Measurements from ENCODE around the gene MTHFSD. TPM values are rescaled to one million over a fixed set of nuclear protein-coding genes. Genes with fewer than 3 reads are reported as not detected.

MTHFSD gene
- polyA plus RNA-seq, 4 donors: 7.6 to 22.2 (median 14.5) TPM

DNA sequence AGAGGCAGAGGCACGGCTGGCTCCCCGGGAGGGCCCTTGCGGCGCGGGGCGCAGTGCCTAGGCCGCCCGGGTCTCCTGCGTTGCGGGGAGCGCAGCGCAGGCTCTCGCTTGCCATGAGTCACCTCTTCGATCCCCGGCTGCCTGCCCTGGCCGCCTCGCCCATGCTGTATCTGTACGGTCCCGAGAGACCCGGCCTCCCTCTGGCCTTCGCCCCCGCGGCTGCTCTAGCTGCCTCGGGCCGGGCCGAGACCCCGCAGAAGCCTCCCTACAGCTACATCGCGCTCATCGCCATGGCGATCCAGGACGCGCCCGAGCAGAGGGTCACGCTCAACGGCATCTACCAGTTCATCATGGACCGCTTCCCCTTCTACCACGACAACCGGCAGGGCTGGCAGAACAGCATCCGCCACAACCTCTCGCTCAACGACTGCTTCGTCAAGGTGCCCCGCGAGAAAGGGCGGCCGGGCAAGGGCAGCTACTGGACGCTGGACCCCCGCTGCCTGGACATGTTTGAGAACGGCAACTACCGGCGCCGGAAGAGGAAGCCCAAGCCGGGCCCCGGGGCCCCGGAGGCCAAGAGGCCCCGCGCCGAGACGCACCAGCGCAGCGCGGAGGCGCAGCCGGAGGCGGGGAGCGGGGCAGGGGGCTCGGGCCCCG, 23.7 kb upstream of the MTHFSD start:
- H3K27me3 ChIP-seq (ENCODE audit: control insufficient read depth in 3 of 3, insufficient read depth in 3 of 3, low read length in 3 of 3): peaks cover 8 to 79% (median 11%) of the 10 kb centered on the region in 3 donors
- no peaks in the 10 kb centered on the region for H3K36me3 ChIP-seq (ENCODE audit: control insufficient read depth in 3 of 3, insufficient read depth in 2 of 3, low read depth in 1 of 3, low read length in 3 of 3)
- peak overlapping the region in 2 of 3 donors; percentile 25 to 39 for H3K4me3 ChIP-seq (ENCODE audit: low read depth in 1 of 3, low read length in 3 of 3)
- no peaks in the 10 kb centered on the region for H3K9me3 ChIP-seq (ENCODE audit: control insufficient read depth in 2 of 2, insufficient read depth in 1 of 2, low read depth in 1 of 2, low read length in 1 of 2)
- WGBS, 3 donors: 6 to 14% (median 7%) methylated on average over 52 to 69 of the region's 69 CpGs
- DNase-seq (peak in 1 of 2 donors; percentile 31), FAIRE-seq (no peak)
- H3K27ac ChIP-seq (ENCODE audit: low read depth in 1 of 3, low read length in 2 of 3): peak overlapping the region; percentile 3 to 87 (median 38)
- H3K4me1 ChIP-seq (ENCODE audit: control insufficient read depth in 3 of 3, insufficient read depth in 2 of 3, low read depth in 1 of 3, low read length in 2 of 3): peaks cover 0 to 8% (median 0%) of the 10 kb centered on the region in 3 donors

DNA sequence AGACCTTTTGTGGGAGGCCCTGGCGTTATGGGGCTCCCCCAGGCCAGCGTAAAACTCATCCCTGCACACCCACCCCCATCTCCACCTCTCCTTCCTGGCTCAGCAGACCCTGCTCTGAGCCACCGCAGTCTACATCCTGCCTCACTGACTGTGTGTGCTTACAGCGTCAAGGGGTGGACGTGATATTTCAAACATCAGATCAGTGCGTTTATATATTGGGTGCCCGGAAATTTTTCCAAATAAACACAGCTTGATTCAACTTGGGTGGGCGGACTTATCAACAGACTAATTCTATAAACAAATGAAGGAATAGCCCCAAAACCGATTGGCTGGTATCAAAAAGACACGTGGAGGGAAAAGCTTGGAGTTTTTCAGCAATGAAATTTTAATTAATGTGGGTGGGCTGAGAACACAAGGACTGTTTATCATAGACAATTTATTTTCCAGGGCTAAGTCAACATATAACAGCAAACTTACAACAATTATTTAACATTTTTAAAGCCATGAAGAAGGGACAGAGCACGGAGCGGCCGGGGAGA, 23.1 kb upstream of the MTHFSD start, which contains the start of gene FOXL1:
Gene FOXL1, plus strand, starts transcription at position 489 of the 539 bp plus-strand sequence. CDS start 175 bp downstream, outside the sequence.
- 14 to 45% (median 40%) methylated on average over 13 of the region's 13 CpGs for WGBS, 3 donors
- H3K27ac ChIP-seq (ENCODE audit: low read depth in 1 of 3, low read length in 2 of 3): peak within 1 kb of the TSS; percentile 3 to 87 (median 69)
- FAIRE-seq: no peak

DNA sequence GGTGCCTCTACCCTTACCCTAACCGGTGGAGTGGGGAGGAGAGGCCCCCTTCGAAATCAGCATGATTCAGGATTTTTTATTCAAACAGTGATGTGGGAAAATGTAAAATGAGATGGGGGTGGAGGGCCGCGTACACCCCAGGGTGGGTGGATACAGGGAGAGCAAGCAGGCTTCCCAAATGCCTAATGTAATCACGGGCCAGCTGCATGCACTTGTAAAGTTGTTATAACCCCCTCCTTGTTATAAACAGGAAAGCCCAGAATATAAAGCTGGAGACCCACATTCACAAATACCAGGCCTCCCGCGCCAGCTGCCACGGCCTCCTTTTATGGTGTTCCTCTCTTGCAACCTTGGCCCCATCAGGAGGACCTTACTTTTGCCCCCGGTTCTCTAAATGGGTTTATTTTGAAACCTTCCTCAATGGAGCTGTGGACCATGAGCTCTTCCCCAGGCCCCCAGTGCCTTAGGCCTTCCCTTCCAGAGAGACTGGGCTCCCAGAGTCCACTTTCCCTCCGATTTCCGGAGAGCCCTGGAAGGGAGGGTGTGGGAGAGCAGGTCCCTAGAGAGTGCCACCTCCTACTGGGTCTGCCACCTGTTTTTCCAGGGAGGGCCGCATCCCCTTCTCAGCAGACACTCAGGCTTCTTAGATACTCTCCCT, 22.4 kb upstream of the MTHFSD start:
- DNase-seq (peak in 1 of 2 donors; percentile 46), FAIRE-seq (no peak)
- Histone ChIP-seq H3K36me3 (ENCODE audit: control insufficient read depth in 3 of 3, insufficient read depth in 2 of 3, low read depth in 1 of 3, low read length in 3 of 3) (no peaks in the 10 kb centered on the region), H3K4me3 (ENCODE audit: low read depth in 1 of 3, low read length in 3 of 3) (no peak overlapping the region), H3K9me3 (ENCODE audit: control insufficient read depth in 2 of 2, insufficient read depth in 1 of 2, low read depth in 1 of 2, low read length in 1 of 2) (no peaks in the 10 kb centered on the region), H3K4me1 (ENCODE audit: control insufficient read depth in 3 of 3, insufficient read depth in 2 of 3, low read depth in 1 of 3, low read length in 2 of 3) (peaks cover 0 to 8% (median 0%) of the 10 kb centered on the region in 3 donors), H3K27me3 (ENCODE audit: control insufficient read depth in 3 of 3, insufficient read depth in 3 of 3, low read length in 3 of 3) (peaks cover 11 to 86% (median 16%) of the 10 kb centered on the region in 3 donors), H3K27ac (ENCODE audit: low read depth in 1 of 3, low read length in 2 of 3) (peak overlapping the region in 2 of 3 donors; percentile 69 to 78)
- 22 to 41% (median 28%) methylated on average over 12 of the region's 12 CpGs for WGBS, 3 donors

More for the DNA sequence above, 23.1 kb upstream of the MTHFSD start, which contains the start of gene FOXL1:
- H3K36me3 ChIP-seq (ENCODE audit: control insufficient read depth in 3 of 3, insufficient read depth in 2 of 3, low read depth in 1 of 3, low read length in 3 of 3): no peaks in the 10 kb centered on the region
- H3K9me3 ChIP-seq (ENCODE audit: control insufficient read depth in 2 of 2, insufficient read depth in 1 of 2, low read depth in 1 of 2, low read length in 1 of 2): no peaks in the 10 kb centered on the region
- H3K27me3 ChIP-seq (ENCODE audit: control insufficient read depth in 3 of 3, insufficient read depth in 3 of 3, low read length in 3 of 3): peaks cover 8 to 81% (median 13%) of the 10 kb centered on the region in 3 donors
- DNase-seq: peak in 1 of 2 donors; percentile 47
- H3K4me3 ChIP-seq (ENCODE audit: low read depth in 1 of 3, low read length in 3 of 3): peak within 1 kb of the TSS in 2 of 3 donors; percentile 25 to 45
- H3K4me1 ChIP-seq (ENCODE audit: control insufficient read depth in 3 of 3, insufficient read depth in 2 of 3, low read depth in 1 of 3, low read length in 2 of 3): peaks cover 0 to 8% (median 0%) of the 10 kb centered on the region in 3 donors

GRCh38 chr16:86576591-86577313, 21.7 kb upstream of the MTHFSD start:
- Histone ChIP-seq H3K9me3 (ENCODE audit: control insufficient read depth in 2 of 2, insufficient read depth in 1 of 2, low read depth in 1 of 2, low read length in 1 of 2) (no peaks in the 10 kb centered on the region), H3K27me3 (ENCODE audit: control insufficient read depth in 3 of 3, insufficient read depth in 3 of 3, low read length in 3 of 3) (peaks cover 14 to 93% (median 23%) of the 10 kb centered on the region in 3 donors), H3K36me3 (ENCODE audit: control insufficient read depth in 3 of 3, insufficient read depth in 2 of 3, low read depth in 1 of 3, low read length in 3 of 3) (no peaks in the 10 kb centered on the region), H3K27ac (ENCODE audit: low read depth in 1 of 3, low read length in 2 of 3) (peak overlapping the region in 2 of 3 donors; percentile 16 to 70), H3K4me3 (ENCODE audit: low read depth in 1 of 3, low read length in 3 of 3) (peak overlapping the region in 2 of 3 donors; percentile 38 to 41), H3K4me1 (ENCODE audit: control insufficient read depth in 3 of 3, insufficient read depth in 2 of 3, low read depth in 1 of 3, low read length in 2 of 3) (peaks cover 0 to 8% (median 0%) of the 10 kb centered on the region in 3 donors)
- WGBS, 3 donors: 7 to 13% (median 7%) methylated on average over 32 to 33 of the region's 33 CpGs
- no peak for FAIRE-seq
- DNase-seq: peak in 1 of 2 donors; percentile 19

DNA sequence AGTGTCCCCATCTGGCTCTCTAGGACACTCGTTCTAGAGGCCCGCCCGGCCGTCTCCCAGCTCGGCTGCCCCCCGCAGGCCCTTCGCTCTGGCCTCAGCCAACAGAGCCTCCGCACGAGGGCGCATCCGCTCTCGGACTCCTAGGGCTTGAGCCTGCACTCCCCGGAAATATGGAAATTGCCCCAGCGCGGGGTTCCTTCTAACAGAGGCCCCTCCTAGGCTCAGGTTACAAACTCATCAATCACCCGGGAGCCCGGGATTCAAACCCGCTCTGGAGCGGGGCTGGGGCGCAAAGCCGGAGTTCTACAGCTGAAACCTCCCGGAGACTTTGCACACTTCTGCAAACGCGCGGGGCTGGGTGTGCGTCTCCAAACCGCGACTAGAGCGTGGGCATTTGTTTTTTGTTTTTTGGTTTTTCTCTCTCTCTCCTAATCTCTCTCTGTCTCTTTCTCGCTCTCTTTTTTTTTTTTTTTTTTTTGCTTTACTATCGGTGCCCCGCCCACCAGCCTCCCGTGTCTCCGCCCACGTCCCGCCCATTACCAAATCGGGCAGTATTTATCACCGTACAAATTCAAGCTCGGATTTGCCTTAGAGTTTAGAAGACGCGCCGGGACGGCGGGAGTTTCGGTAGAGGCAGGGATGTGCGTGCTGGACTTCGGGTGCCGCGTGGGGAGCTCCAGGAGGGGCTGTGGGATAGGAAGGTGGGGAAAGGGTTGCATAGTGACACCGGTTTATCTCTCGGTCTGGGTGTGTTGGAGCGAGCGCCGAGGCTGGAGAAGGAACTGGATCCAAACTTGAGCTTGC, 20.9 kb upstream of the MTHFSD start:
- Histone ChIP-seq H3K36me3 (ENCODE audit: control insufficient read depth in 3 of 3, insufficient read depth in 2 of 3, low read depth in 1 of 3, low read length in 3 of 3) (no peaks in the 10 kb centered on the region), H3K4me3 (ENCODE audit: low read depth in 1 of 3, low read length in 3 of 3) (peak overlapping the region in 2 of 3 donors; percentile 38 to 41), H3K9me3 (ENCODE audit: control insufficient read depth in 2 of 2, insufficient read depth in 1 of 2, low read depth in 1 of 2, low read length in 1 of 2) (no peaks in the 10 kb centered on the region), H3K27me3 (ENCODE audit: control insufficient read depth in 3 of 3, insufficient read depth in 3 of 3, low read length in 3 of 3) (peaks cover 18 to 94% (median 30%) of the 10 kb centered on the region in 3 donors), H3K4me1 (ENCODE audit: control insufficient read depth in 3 of 3, insufficient read depth in 2 of 3, low read depth in 1 of 3, low read length in 2 of 3) (peaks cover 0 to 8% (median 0%) of the 10 kb centered on the region in 3 donors), H3K27ac (ENCODE audit: low read depth in 1 of 3, low read length in 2 of 3) (peak overlapping the region in 1 of 3 donors; percentile 70)
- FAIRE-seq: no peak
- peak; percentile 44 to 77 for DNase-seq
- 1 to 4% (median 3%) methylated on average over 53 to 54 of the region's 54 CpGs for WGBS, 3 donors

GRCh38 chr16:86575095-86575685, 20.2 kb upstream of the MTHFSD start:
- no peak for FAIRE-seq
- DNase-seq: no peak
- Histone ChIP-seq H3K36me3 (ENCODE audit: control insufficient read depth in 3 of 3, insufficient read depth in 2 of 3, low read depth in 1 of 3, low read length in 3 of 3) (no peaks in the 10 kb centered on the region), H3K4me3 (ENCODE audit: low read depth in 1 of 3, low read length in 3 of 3) (no peak overlapping the region), H3K9me3 (ENCODE audit: control insufficient read depth in 2 of 2, insufficient read depth in 1 of 2, low read depth in 1 of 2, low read length in 1 of 2) (no peaks in the 10 kb centered on the region), H3K27me3 (ENCODE audit: control insufficient read depth in 3 of 3, insufficient read depth in 3 of 3, low read length in 3 of 3) (peaks cover 21 to 95% (median 36%) of the 10 kb centered on the region in 3 donors), H3K4me1 (ENCODE audit: control insufficient read depth in 3 of 3, insufficient read depth in 2 of 3, low read depth in 1 of 3, low read length in 2 of 3) (peaks cover 0 to 8% (median 0%) of the 10 kb centered on the region in 3 donors), H3K27ac (ENCODE audit: low read depth in 1 of 3, low read length in 2 of 3) (no peak overlapping the region)
- 36 to 67% (median 45%) methylated on average over 17 of the region's 17 CpGs for WGBS, 3 donors

- Histone ChIP-seq H3K4me3 (ENCODE audit: low read depth in 1 of 3, low read length in 3 of 3) (no peak overlapping the region), H3K9me3 (ENCODE audit: control insufficient read depth in 2 of 2, insufficient read depth in 1 of 2, low read depth in 1 of 2, low read length in 1 of 2) (no peaks in the 10 kb centered on the region), H3K36me3 (ENCODE audit: control insufficient read depth in 3 of 3, insufficient read depth in 2 of 3, low read depth in 1 of 3, low read length in 3 of 3) (no peaks in the 10 kb centered on the region), H3K4me1 (ENCODE audit: control insufficient read depth in 3 of 3, insufficient read depth in 2 of 3, low read depth in 1 of 3, low read length in 2 of 3) (peaks cover 0 to 8% (median 0%) of the 10 kb centered on the region in 3 donors), H3K27ac (ENCODE audit: low read depth in 1 of 3, low read length in 2 of 3) (no peak overlapping the region), H3K27me3 (ENCODE audit: control insufficient read depth in 3 of 3, insufficient read depth in 3 of 3, low read length in 3 of 3) (peaks cover 21 to 95% (median 34%) of the 10 kb centered on the region in 3 donors)
- 41 to 72% (median 42%) methylated on average over 4 of the region's 4 CpGs for WGBS, 3 donors
- DNase-seq (no peak), FAIRE-seq (no peak)
These were observed 19.6 kb upstream of the MTHFSD start for GRCh38 chr16:86574646-86575045.
